Spleen (tissue), 7 donors: ENCODE data around the gene BIRC6.

Experiments
- POLR2A ChIP-seq, 3 donors: fragments of 450-650 bp; IDR thresholded peaks; one replicate each; pipeline ENCODE4 v1.5.1; 2017; ENCODE audit warnings: antibody characterized with exemption in 3 of 3, mild to moderate bottlenecking in 1 of 3
- POLR2AphosphoS5 ChIP-seq, 3 donors: sonication (generic); formaldehyde crosslinking; IDR thresholded peaks; one replicate each; pipeline ENCODE4 v1.5.1; 2017; ENCODE audit warnings: antibody characterized with exemption in 3 of 3
- TF ChIP-seq, protein P1 (sequence below), 11 experiments: fragments of 200-600 bp in 7 of 11; fragments of 450-650 bp in 4 of 11; sonication (generic) in 4 of 11; IDR thresholded peaks in 8 of 11; conservative IDR thresholded peaks in 3 of 11; 1 replicate in 7 of 11; 2 replicates in 4 of 11; pipeline versions ENCODE4 v1.4.0 to v1.8.0; 2016 to 2021; ENCODE audit warnings: antibody characterized with exemption in 11 of 11, inconsistent platforms in 4 of 11, mild to moderate bottlenecking in 1 of 11
- donor health status: DM: no; HTN: no; CAD: no; lungs with moderate emphysema.
- donor health status: DM: no; HTN: no; CAD: no.
- donor health status: DM: no; HTN: no; CAD: no.

GRCh38 chr2:32532341-32532740 lies 175.5 kb downstream of the BIRC6 start:
- no peak for TF ChIP-seq POLR2AphosphoS5 (IDR thresholded peaks at IDR 0.05)
- TF ChIP-seq, protein P1, sequence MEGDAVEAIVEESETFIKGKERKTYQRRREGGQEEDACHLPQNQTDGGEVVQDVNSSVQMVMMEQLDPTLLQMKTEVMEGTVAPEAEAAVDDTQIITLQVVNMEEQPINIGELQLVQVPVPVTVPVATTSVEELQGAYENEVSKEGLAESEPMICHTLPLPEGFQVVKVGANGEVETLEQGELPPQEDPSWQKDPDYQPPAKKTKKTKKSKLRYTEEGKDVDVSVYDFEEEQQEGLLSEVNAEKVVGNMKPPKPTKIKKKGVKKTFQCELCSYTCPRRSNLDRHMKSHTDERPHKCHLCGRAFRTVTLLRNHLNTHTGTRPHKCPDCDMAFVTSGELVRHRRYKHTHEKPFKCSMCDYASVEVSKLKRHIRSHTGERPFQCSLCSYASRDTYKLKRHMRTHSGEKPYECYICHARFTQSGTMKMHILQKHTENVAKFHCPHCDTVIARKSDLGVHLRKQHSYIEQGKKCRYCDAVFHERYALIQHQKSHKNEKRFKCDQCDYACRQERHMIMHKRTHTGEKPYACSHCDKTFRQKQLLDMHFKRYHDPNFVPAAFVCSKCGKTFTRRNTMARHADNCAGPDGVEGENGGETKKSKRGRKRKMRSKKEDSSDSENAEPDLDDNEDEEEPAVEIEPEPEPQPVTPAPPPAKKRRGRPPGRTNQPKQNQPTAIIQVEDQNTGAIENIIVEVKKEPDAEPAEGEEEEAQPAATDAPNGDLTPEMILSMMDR (IDR thresholded peaks at IDR 0.05 in 8 of 11, conservative IDR thresholded peaks at IDR 0.05 in 3 of 11), result no peak
- no peak for TF ChIP-seq POLR2A (IDR thresholded peaks at IDR 0.05)
